ENCODE data around the gene IZUMO4.
"Not testable (repeated sequence)": the region's sequence is repeated elsewhere in the genome, so short reads cannot be mapped to it uniquely, and the experiment has no call there.

IZUMO4 gene

DNA sequence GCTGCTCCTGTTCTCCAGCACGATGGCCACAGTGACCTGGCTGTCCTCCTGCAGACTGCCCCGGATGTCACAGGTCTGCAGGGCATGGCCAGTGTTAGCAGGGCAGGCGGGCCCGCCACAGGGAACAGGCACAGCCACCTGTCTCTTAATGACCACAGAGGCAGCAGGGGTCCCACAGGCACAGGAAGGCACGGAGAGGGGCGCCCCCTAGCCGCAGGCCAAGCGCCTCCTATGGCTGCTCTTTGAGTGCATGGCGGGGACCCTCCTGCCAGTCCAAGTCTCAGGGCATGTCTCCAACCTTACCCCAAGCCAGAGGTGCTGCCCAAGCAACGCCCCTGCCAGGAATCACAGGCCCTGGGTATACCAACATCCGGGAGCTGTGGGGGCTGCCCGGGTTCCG lies 14.1 kb downstream of the IZUMO4 start:
- no peak for DNase-seq

DNA sequence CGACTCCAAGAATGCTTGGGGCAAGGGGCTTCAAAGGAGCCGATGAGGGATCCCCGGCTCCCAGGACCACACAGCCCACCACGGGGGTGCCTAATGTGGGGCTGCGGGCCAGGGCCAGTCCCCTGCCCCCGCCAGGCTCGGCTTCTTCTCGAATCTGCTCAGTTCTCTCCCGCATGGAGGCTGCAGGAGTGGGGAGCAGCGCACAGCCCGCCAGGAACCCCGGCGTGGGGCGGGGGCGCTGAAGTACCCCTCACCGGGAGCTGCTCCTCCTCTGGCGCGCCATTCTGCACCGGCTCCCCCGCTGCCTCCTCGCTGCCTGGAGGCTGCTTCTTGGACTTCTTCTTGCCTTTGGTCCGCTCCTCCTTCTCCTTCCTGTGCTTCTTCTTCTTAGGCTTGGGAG lies 14.7 kb downstream of the IZUMO4 start:
- DNase-seq, result no peak

DNA sequence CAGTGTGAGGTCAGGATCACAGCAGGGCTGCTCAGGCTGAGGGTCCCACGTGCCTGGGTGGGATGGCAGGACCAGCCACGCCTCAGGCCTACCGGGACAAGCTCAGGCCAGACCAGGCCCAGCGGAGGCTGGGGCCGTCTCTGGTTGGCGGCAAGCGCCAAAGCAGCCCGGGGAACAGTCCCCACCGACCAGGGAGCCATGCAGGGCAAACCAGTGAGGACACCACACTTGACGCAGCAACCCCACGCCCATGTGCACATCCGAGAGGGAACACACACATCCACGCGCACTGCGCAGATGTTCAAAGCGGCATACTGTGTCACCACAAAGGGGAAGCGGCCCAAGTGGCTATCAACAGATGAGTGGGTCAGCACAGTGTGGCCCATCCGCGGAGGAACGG lies 15.2 kb downstream of the IZUMO4 start:
- DNase-seq, result no peak

- no peak for DNase-seq
Observed at GRCh38 chr19:2112516-2113320, 16.0 kb downstream of the IZUMO4 start.

GRCh38 chr19:2113439-2114211 lies 16.9 kb downstream of the IZUMO4 start:
- no peak for DNase-seq

DNA sequence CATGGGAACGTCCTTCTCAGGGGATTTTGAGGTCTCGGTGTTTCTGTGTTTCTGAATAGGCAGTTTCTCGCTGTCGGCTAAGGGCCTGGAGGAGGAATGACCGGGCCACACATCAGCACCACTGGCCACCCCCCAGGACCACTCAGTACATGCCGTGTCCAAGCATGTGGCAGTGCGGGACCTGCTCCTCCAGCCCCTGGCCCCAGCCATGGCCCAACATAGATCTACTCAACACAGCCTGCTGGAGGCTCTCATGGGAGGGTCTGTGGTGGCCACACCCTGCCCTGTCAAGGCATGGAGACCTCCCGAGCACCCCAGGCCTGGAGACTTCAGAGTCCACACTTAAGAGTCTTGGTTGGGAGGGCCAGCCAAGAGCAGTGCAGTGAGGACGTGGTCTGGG lies 17.5 kb downstream of the IZUMO4 start:
- no peak for DNase-seq

- no peak for DNase-seq
Observed at GRCh38 chr19:2114821-2115220, 18.1 kb downstream of the IZUMO4 start.

DNA sequence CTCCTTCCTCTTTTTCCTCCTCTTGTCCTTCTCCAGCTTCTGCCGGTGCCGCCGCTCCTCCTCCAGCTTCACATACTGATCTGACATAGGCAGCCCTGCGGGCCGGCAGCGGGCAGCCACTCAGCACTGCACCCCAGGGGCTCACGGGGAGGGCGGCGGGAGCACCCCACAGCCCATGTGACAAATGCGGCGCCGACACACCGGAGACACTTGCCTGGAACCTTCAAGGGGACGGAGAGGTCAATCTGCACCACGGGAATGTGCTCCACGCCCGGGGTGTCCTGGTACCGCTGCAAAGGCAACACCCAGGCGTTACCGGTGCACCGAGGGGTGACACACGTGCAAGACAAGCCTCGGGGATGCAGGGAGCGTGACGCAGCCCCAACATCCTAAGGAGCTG lies 18.6 kb downstream of the IZUMO4 start:
- no peak for DNase-seq

DNA sequence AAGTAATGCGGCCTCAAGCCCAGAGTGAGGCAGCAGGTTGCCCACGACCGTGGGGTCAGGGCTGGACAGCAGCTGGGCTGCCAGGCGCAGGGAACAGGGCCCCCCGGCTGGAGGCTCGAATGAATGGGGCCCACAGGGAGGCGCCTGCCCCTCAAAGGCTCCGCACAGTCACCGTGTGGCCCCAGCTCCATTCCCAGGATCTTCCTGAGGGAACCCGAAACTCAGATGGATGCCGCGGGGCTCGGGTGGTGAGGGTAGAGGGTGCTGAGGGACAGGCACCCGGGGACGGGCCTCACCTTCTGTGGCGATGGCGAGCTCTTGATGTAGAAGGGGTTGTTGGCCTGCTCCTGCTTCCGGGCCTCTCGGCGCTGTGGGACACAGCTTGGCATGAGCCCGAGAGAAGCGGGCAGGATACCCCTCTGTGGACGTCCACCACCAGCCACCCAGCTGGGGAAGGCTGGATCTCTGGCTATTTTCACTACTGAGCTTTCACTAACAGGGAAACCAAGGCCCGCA lies 19.3 kb downstream of the IZUMO4 start:
- no peak for DNase-seq

- DNase-seq, result no peak
Observed at GRCh38 chr19:2116507-2116906, 19.8 kb downstream of the IZUMO4 start.

GRCh38 chr19:2117215-2117960 lies 20.7 kb downstream of the IZUMO4 start:
- no peak for DNase-seq

GRCh38 chr19:2118438-2118837 lies 21.7 kb downstream of the IZUMO4 start:
- no peak for DNase-seq

DNA sequence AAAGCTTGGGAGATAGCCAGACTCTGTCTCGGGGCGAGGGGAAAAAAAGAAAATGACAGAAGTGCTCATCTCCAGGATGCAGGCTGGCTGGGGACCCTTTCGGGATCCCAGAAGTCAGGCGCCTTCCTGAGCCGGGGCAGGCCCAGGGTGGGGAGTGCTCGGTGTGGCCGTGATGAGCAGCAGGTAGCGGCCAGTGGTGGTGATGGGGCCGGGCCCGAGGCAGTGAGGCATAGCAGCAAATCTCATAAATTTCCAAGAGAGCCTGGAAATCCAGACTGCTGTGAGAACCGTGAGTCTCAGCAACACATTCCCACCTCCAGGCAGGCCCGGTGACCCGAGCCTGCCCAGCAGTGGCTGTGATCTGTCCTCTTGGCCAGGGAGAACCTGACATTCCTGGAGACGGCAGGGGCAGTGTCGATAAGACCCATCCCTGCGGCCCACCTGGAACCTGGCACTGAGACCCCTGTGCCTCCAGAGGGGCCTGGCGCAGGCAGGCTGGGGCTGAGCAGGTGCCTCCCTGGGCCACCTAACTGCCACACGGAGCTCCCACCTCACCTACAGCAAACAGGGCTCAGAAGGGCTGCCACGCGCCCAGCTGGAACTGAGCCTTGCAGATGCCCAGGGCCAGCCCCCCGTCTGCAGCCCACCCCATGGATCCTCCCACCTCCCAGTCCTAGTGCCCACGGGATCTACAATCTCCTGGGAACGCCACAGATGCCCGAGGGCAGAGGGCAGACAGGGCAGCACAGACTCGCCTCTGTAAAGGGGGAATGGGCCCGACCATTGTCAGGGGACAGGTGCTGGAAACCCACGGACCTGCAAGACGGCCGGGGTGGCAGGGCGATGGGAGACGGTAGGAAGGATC lies 23.4 kb downstream of the IZUMO4 start:
- DNase-seq, result no peak

GRCh38 chr19:2120821-2121220 lies 24.1 kb downstream of the IZUMO4 start:
- DNase-seq, result no peak

- DNase-seq, result no peak
Observed at GRCh38 chr19:2121416-2122051, 24.8 kb downstream of the IZUMO4 start.

DNA sequence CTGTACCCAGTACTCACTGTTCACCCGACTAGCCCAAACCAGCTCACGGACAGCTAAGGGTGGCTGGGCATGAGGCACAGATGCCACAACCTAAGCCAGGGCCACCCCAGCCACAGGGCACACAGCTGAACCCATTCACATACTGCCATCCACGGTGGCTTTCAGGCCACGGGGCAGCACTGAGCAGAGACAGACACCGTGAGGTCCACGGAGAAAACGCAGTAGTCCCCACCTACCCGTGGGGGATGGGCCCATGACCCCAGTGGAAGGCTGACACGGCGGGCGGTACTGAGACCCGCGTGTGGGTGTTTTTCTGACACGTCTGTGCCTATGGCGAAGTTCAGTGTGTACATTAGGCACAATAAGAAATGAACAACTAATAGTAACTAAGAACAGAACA lies 25.5 kb downstream of the IZUMO4 start:
- DNase-seq, result no peak

GRCh38 chr19:2122982-2123381 lies 26.3 kb downstream of the IZUMO4 start:
- no peak for DNase-seq

GRCh38 chr19:2123682-2124387 lies 27.1 kb downstream of the IZUMO4 start:
- DNase-seq, result no peak

DNA sequence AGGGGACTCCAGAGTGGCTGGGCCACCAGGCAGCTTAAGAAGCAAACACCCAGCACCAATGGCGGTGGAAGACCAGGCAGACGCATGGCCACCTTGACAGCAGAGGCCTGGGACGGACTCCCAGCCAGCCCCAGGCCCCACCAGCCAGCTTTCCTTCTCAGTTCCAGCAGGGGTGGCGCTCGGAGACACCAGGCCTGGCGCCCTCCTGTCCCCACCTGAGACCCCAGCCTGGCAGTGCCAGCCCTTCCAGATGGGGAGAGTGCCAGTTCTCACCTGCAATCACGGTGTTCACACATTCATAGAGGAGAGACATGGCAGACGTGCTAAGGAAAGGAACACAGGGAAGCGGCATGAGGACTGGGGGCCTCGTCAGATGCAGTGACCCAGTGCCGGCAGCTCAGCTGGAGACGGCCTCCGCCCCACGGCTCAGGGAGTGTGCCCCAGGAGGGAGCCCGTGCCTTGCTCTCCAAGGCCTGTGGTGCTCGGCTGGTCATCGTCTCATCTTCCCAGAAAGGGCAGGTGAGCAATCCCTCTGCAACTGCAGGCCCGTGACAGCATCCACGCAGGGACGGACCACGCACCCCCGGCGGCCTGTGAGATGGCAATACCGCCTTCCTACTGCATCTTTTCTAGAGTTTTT lies 30.3 kb downstream of the IZUMO4 start:
- no peak for DNase-seq

DNA sequence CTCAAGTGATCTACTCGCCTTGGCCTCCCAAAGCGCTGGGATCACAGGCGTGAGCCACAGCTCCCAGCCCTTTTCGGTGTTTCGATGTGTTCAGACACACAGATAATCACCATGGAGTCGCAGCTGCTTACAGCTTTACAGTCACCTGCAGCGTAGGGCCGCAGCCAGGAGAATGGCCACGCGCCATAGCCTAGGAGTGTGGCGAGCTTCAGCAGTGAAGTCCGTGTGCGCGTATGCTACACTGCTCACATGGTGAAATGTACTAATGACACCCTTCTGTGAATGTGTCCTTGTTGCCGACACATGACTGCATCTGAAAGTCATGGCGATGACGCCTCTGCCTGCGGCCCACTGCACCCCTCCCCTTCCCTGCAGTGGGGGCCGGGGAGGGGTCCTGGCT lies 31.0 kb downstream of the IZUMO4 start:
- no peak for DNase-seq

DNA sequence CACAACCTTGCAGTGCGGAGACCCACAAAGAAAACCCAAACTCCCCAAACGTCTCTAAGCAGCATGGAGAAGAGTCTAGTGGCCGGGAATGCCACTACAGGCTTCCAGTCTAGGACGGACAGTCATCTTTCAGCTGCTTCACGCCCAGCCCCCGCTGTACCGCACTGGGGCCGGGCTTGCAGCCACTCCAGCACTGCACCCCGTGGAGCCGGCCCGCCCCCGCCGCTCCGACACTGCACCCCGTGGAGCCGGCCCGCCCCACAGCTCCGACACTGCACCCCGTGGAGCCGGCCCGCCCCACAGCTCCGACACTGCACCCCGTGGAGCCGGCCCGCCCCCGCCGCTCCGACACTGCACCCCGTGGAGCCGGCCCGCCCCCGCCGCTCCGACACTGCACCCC lies 31.5 kb downstream of the IZUMO4 start:
- DNase-seq, result not testable (repeated sequence)
